ENCODE results near the gene HIPK2. TPM values are rescaled to one million over a fixed set of nuclear protein-coding genes. Genes with fewer than 3 reads are reported as not detected.

Gene HIPK2
- total RNA-seq, 1 donor from 2014 or later: 23.0 TPM

DNA sequence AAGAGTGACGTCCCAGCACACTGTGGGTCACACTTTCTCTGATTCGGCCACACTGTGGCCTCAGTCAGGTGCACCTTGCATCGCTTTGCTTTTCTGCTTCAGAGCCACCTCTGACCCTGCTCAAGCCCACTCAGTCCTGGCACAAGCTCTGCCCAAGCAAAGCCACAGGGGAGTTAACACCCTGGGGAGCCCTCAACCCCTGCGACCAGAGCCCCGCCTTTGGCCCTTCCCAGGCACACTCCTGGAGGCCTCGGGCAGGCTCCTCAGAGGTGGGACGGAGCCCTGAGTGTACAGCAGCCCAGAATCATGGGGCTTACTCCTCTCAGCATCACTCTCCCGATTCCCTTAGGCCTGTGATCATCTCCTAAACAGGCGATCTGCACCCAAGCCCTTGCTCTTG is 71.0 kb downstream of the HIPK2 start:
- ChIA-PET POLR2A (no interaction called here), CTCF (no interaction called here)
- TF ChIP-seq, protein P1, sequence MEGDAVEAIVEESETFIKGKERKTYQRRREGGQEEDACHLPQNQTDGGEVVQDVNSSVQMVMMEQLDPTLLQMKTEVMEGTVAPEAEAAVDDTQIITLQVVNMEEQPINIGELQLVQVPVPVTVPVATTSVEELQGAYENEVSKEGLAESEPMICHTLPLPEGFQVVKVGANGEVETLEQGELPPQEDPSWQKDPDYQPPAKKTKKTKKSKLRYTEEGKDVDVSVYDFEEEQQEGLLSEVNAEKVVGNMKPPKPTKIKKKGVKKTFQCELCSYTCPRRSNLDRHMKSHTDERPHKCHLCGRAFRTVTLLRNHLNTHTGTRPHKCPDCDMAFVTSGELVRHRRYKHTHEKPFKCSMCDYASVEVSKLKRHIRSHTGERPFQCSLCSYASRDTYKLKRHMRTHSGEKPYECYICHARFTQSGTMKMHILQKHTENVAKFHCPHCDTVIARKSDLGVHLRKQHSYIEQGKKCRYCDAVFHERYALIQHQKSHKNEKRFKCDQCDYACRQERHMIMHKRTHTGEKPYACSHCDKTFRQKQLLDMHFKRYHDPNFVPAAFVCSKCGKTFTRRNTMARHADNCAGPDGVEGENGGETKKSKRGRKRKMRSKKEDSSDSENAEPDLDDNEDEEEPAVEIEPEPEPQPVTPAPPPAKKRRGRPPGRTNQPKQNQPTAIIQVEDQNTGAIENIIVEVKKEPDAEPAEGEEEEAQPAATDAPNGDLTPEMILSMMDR (IDR thresholded peaks at IDR 0.05): no peak
- H3K27me3 Mint-ChIP-seq: no peaks in the 10 kb centered on the region
- no peaks in the 10 kb centered on the region for H3K9me3 Mint-ChIP-seq
- DNase-seq: no peak
- H3K27ac Mint-ChIP-seq: no peak overlapping the region
- peaks cover 54% of the 10 kb centered on the region for H3K4me1 Mint-ChIP-seq
- no peak overlapping the region for H3K4me3 Mint-ChIP-seq
- intact Hi-C loops (cut with micrococcal nuclease): no loop called here
- ATAC-seq (ENCODE audit: low read depth): no peak
- peaks cover 11% of the 10 kb centered on the region for H3K36me3 Mint-ChIP-seq (ENCODE audit: low read depth)

GRCh38 chr7:139704308-139704879 is 73.4 kb downstream of the HIPK2 start:
- TF ChIP-seq, protein P1 (IDR thresholded peaks at IDR 0.05): no peak
- Mint-ChIP-seq H3K9me3 (no peaks in the 10 kb centered on the region), H3K27me3 (no peaks in the 10 kb centered on the region), H3K4me1 (peaks cover 61% of the 10 kb centered on the region), H3K4me3 (no peak overlapping the region), H3K36me3 (ENCODE audit: low read depth) (peaks cover 13% of the 10 kb centered on the region), H3K27ac (no peak overlapping the region)
- intact Hi-C loops (cut with micrococcal nuclease): no loop called here
- no peak for ATAC-seq (ENCODE audit: low read depth)
- CTCF ChIA-PET: interaction anchor here (0.7 kb wide), 1 partner anchor 638 kb away, joined by 4 read pairs; no protein-coding TSS in a partner anchor
- DNase-seq: no peak
- POLR2A ChIA-PET: no interaction called here

GRCh38 chr7:139703487-139704307 is 74.1 kb downstream of the HIPK2 start:
- H3K9me3 Mint-ChIP-seq: no peaks in the 10 kb centered on the region
- H3K4me3 Mint-ChIP-seq: no peak overlapping the region
- H3K27me3 Mint-ChIP-seq: no peaks in the 10 kb centered on the region
- H3K27ac Mint-ChIP-seq: peak overlapping the region; percentile 43
- peaks cover 13% of the 10 kb centered on the region for H3K36me3 Mint-ChIP-seq (ENCODE audit: low read depth)
- intact Hi-C loops (cut with micrococcal nuclease): no loop called here
- TF ChIP-seq, protein P1 (IDR thresholded peaks at IDR 0.05): no peak
- peaks cover 63% of the 10 kb centered on the region for H3K4me1 Mint-ChIP-seq
- ChIA-PET POLR2A (no interaction called here), CTCF (no interaction called here)
- no peak for ATAC-seq (ENCODE audit: low read depth)
- DNase-seq: no peak

DNA sequence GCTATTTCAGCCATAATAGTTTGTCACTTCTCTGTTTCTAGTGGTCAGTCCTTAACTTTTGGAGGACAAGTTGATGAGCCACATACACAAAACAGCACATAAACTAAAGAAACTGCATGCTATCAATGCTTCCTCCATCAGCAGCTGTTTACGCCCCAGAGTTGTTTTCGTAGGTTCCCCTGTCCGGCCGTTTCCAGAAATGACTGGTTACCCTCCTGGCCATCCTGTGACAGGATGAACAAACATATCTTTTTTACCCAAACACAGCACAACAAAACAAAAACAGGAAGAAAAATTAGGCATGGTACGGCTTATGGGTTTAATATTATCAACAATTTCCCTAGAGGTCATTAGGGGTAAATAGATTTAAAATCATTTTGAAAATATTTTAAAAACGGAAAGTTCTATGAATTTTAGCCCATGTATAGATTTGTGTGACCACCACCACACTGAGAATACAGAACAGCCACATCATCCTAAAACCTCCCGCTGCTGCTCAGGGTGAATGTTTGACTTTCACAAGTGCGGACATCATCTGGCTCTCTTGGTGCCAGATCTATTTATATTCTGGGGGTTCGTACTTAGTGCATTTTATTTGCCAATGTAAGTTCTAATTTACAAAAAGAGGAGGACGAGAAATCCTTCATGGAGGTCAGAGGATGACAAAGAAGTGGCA is 74.8 kb downstream of the HIPK2 start:
- no peak for DNase-seq
- TF ChIP-seq, protein P1 (IDR thresholded peaks at IDR 0.05): no peak
- CTCF ChIA-PET: no interaction called here
- intact Hi-C loops (cut with micrococcal nuclease): no loop called here
- Mint-ChIP-seq H3K9me3 (no peaks in the 10 kb centered on the region), H3K27me3 (no peaks in the 10 kb centered on the region), H3K27ac (peak overlapping the region; percentile 56), H3K36me3 (ENCODE audit: low read depth) (peaks cover 17% of the 10 kb centered on the region), H3K4me1 (peaks cover 63% of the 10 kb centered on the region), H3K4me3 (no peak overlapping the region)
- POLR2A ChIA-PET: interaction anchor here (0.5 kb wide), 1 partner anchor 114 kb away, joined by 3 read pairs; no protein-coding TSS in a partner anchor
- ATAC-seq (ENCODE audit: low read depth): peak; percentile 14

GRCh38 chr7:139702313-139702731 is 75.5 kb downstream of the HIPK2 start:
- H3K4me3 Mint-ChIP-seq: no peak overlapping the region
- no peak overlapping the region for H3K27ac Mint-ChIP-seq
- peaks cover 58% of the 10 kb centered on the region for H3K4me1 Mint-ChIP-seq
- ATAC-seq (ENCODE audit: low read depth) (no peak), DNase-seq (no peak)
- ChIA-PET CTCF (no interaction called here), POLR2A (interaction anchor here (0.5 kb wide), 1 partner anchor 113 kb away, joined by 3 read pairs; no protein-coding TSS in a partner anchor)
- no peaks in the 10 kb centered on the region for H3K27me3 Mint-ChIP-seq
- H3K36me3 Mint-ChIP-seq (ENCODE audit: low read depth): peaks cover 15% of the 10 kb centered on the region
- intact Hi-C loops (cut with micrococcal nuclease): no loop called here
- H3K9me3 Mint-ChIP-seq: no peaks in the 10 kb centered on the region
- TF ChIP-seq, protein P1 (IDR thresholded peaks at IDR 0.05): no peak

Measured in activated B cell treated with CpG ODN at 0.5 μM for 24 hours (primary cell).